GM21619 (cell line): Measurements from ENCODE around the gene NOD2.

ENCODE experiments used
- ATAC-seq: cut with Tn5 transposase; IDR thresholded peaks from one replicate; pipeline ENCODE4 v1.9.1; 2021; ENCODE audit not compliant: unreplicated experiment

Gene NOD2

GRCh38 chr16:50741225-50741780, 47.9 kb downstream of the NOD2 start:
- peak; percentile 2 for ATAC-seq

- ATAC-seq = peak; percentile 90
These were observed 48.6 kb downstream of the NOD2 start, which contains the start of gene CYLD for GRCh38 chr16:50741781-50742575. Gene CYLD, plus strand, starts transcription at chr16:50742086. Its CDS starts 7,613 bp downstream, at chr16:50749699.

DNA sequence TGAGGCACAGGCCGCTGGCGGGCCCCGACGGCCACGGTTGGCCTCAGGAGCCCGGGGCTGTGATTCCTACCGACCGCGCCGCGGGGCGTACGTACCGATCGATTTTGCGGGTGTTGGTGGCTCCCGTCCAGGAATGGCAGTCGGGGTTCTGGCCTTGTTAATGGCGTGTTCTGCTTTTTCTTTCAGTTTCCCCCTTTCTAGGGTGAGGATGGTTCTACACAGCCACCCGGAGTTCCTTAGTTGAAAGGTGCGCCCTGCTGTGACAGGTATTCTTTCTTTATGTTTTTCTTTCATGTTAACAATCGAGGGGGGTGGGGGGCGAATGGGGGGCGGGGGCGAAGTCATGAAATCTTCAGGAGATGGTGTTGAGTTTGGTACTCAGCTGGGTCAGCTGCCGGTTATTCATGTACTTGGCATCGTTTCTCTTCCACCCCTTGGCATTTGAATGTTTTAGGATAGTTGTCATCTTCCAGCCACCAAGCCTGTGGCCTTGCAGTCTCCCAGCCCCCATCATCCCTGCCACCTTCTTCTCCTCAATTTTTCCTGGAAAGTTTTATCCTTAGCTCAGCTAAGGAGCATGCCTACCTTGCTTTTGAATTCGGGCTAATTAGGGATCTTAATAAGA, 49.3 kb downstream of the NOD2 start:
- no peak for ATAC-seq

- ATAC-seq = no peak
These were observed 50.3 kb downstream of the NOD2 start for GRCh38 chr16:50743581-50744225.

DNA sequence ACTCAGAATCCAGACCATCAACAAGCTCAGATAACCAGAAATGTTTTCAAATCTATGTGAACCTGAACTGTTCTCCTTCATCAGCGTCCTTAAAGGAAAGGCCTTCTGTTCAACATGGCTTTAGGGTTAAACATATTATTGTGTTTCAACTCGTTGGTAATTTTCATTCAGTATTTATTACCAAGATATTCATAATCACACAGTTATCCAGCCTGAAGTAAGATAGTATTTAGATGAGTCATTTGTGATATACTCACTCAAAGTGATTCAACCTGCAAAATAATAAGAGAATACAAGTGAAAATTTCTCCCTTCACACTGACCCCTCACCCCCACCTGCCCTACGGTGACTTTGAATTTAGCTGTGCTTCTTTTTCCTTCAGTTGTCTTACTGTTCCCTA, 51.5 kb downstream of the NOD2 start:
- no peak for ATAC-seq

- no peak for ATAC-seq
These were observed 52.5 kb downstream of the NOD2 start for GRCh38 chr16:50745940-50746339.

GRCh38 chr16:50747207-50747956, 54.0 kb downstream of the NOD2 start:
- peak; percentile 55 for ATAC-seq

GRCh38 chr16:50751528-50751927, 58.1 kb downstream of the NOD2 start:
- no peak for ATAC-seq

DNA sequence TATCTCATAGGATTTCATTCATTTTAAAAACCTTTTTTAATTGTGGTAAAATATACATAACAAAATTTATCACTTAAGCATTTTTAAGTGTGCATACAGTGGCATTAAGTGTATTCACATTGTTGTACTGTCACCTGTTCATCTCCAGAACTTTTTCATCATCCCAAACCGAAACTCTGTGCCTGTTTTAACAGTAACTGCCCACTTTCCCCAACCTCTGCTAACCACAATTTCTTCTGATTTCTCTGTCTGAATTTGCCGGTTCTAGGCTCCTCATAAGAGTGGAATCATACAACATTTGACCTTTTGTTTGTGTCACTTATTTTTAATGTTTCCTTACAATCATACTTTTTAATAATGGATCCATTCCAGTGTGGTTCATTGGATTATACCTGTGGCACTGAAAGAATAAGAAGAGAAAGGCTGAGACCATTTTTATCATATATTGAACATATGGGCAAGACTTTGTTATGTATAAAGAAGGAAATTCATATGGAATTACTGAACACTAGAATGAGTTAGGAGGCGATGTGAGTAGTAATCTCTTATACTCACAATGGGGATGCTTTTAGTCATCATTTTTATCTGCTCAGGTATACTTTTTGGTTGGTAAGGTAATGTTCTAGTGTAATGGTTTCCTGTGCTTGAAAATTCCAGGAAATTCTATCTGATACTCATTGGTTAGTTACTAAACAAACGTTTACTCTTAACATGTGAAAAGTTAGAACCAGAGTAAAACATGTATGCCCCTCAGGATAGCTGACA, 59.2 kb downstream of the NOD2 start:
- ATAC-seq = no peak

DNA sequence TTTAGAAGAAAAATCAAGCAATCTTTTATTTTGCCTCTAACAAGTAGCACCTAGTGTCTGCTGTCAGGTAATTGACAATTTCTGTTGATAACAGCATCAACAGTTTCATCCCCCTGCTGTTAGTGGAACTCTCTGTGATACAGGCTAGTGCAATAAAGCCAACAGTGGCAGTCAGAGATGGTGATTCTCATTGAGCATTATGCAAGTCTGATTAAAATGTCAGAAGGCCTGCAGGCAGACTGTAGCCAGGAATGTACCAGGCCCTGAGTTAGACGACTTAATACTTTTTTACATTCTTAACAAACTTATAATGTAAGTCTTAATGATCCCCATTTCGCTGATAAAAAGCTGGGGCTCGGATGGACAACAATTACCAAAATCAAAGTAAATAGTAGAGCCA, 63.1 kb downstream of the NOD2 start:
- no peak for ATAC-seq

GRCh38 chr16:50761267-50761666, 67.9 kb downstream of the NOD2 start:
- no peak for ATAC-seq

GRCh38 chr16:50762241-50762640, 68.8 kb downstream of the NOD2 start:
- no peak for ATAC-seq

- no peak for ATAC-seq
These were observed 69.8 kb downstream of the NOD2 start for GRCh38 chr16:50763211-50763610.

GRCh38 chr16:50765260-50765659, 71.9 kb downstream of the NOD2 start:
- ATAC-seq = no peak

- ATAC-seq = no peak
These were observed 72.5 kb downstream of the NOD2 start for GRCh38 chr16:50765861-50766260.

DNA sequence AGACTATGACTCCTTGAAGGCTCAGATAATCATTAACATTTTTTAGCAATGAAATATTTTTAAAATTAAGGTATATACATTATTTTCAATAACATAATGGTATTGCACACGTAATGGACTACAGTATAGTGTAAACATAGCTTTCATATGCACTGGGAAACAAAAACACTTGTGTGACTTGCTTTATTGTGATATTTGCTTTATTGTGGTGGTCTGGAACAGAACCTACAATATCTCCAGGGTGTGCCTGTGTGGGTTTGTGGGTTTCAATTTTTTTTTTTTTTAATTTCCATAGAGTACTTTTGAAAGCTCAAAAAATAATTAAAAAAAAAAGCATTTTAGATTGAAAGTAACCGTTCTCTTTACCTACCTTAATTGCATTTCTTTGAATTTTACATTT, 73.8 kb downstream of the NOD2 start:
- ATAC-seq = no peak

DNA sequence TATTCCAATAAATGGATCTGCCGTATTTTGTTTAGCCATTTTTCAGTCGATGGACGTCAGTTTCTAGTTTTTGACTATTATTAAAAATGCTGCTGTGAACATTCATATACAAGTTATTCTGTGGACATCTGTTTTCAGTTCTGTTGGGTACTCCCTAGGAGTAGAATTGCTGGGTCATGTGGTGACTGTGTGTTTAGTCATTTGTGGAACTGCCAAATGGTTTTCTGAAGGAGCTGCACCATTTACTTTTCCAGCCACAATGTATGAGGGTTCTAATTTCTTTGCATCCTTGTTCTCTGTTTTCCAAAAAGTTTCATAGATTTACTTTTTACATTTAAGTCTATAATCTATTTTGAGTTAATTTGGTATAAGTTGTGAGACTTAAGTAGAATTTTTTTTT, 78.0 kb downstream of the NOD2 start:
- no peak for ATAC-seq

DNA sequence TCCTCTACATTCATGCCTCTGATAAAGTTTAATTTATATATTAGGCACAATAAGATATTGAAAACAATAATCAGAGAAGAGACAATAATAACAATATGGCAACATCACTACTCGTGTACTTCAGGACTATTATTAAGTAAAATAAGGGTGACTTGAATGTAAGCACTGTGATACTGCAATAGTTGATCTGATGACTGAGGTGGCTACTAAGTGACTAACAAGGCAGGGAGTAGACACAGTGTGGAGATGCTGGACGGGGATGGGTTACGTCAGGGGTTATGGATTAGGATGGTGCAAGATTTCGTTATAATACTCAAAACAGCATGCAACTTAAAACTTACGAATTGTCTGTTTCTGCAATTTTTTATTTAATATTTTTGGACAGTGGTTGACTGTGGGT, 81.0 kb downstream of the NOD2 start:
- no peak for ATAC-seq

- no peak for ATAC-seq
These were observed 81.6 kb downstream of the NOD2 start for GRCh38 chr16:50774960-50775359.

- no peak for ATAC-seq
These were observed 82.6 kb downstream of the NOD2 start for GRCh38 chr16:50776037-50776436.
